Activated T-cell treated with anti-CD3 and anti-CD28 coated beads, Interleukin-2, amount 50 U/mL, for 24 hours (primary cell): ENCODE results near the gene MGLL.

Experiments
- DNase-seq: peaks from one replicate; pipeline ENCODE4 v3.0.0-alpha.2; 2020
- H3K27ac Mint-ChIP-seq: 2 replicates; pipeline ENCODE4 v1.8.0; 2020; ENCODE audit warnings: mild to moderate bottlenecking, mixed read lengths
- H3K27me3 Mint-ChIP-seq: 2 replicates; pipeline ENCODE4 v1.8.0; 2020; ENCODE audit warnings: mixed read lengths
- H3K36me3 Mint-ChIP-seq: 2 replicates; pipeline ENCODE4 v1.8.0; 2020; ENCODE audit warnings: low read depth, mixed read lengths
- H3K4me1 Mint-ChIP-seq: 2 replicates; pipeline ENCODE4 v1.8.0; 2020; ENCODE audit warnings: low read depth, mixed read lengths
- H3K4me3 Mint-ChIP-seq: 2 replicates; pipeline ENCODE4 v1.8.0; 2020; ENCODE audit warnings: mild to moderate bottlenecking, moderate library complexity, mixed read lengths
- H3K9me3 Mint-ChIP-seq: 2 replicates; pipeline ENCODE4 v1.8.0; 2020; ENCODE audit warnings: mixed read lengths

MGLL gene

GRCh38 chr3:127794972-127795371 is 27.3 kb downstream of the MGLL start:
- H3K4me3 Mint-ChIP-seq = no peak overlapping the region
- H3K4me1 Mint-ChIP-seq = peaks cover 6% of the 10 kb centered on the region
- no peaks in the 10 kb centered on the region for H3K9me3 Mint-ChIP-seq

GRCh38 chr3:127794402-127794801 is 27.9 kb downstream of the MGLL start:
- H3K27me3 Mint-ChIP-seq = peaks cover 17% of the 10 kb centered on the region
- peaks cover 4% of the 10 kb centered on the region for H3K4me1 Mint-ChIP-seq
- DNase-seq = no peak
- H3K9me3 Mint-ChIP-seq = no peaks in the 10 kb centered on the region
- no peak overlapping the region for H3K27ac Mint-ChIP-seq
- H3K4me3 Mint-ChIP-seq = no peak overlapping the region
- no peaks in the 10 kb centered on the region for H3K36me3 Mint-ChIP-seq

More at GRCh38 chr3:127794972-127795371, 27.3 kb downstream of the MGLL start:
- peaks cover 17% of the 10 kb centered on the region for H3K27me3 Mint-ChIP-seq
- DNase-seq = no peak
- no peak overlapping the region for H3K27ac Mint-ChIP-seq
- H3K36me3 Mint-ChIP-seq = no peaks in the 10 kb centered on the region

GRCh38 chr3:127792541-127793292 is 29.6 kb downstream of the MGLL start:
- no peaks in the 10 kb centered on the region for H3K36me3 Mint-ChIP-seq

GRCh38 chr3:127791221-127791913 is 30.9 kb downstream of the MGLL start:
- no peaks in the 10 kb centered on the region for H3K36me3 Mint-ChIP-seq
- peaks cover 17% of the 10 kb centered on the region for H3K27me3 Mint-ChIP-seq
- H3K4me3 Mint-ChIP-seq = no peak overlapping the region
- no peak for DNase-seq
- peaks cover 4% of the 10 kb centered on the region for H3K4me1 Mint-ChIP-seq
- H3K9me3 Mint-ChIP-seq = no peaks in the 10 kb centered on the region
- H3K27ac Mint-ChIP-seq = no peak overlapping the region

More at GRCh38 chr3:127792541-127793292, 29.6 kb downstream of the MGLL start:
- Mint-ChIP-seq H3K27me3 (peaks cover 17% of the 10 kb centered on the region), H3K9me3 (no peaks in the 10 kb centered on the region), H3K27ac (no peak overlapping the region), H3K4me1 (peaks cover 4% of the 10 kb centered on the region), H3K4me3 (no peak overlapping the region)
- DNase-seq = no peak

GRCh38 chr3:127790882-127791183 is 31.5 kb downstream of the MGLL start:
- no peak for DNase-seq
- Mint-ChIP-seq H3K9me3 (no peaks in the 10 kb centered on the region), H3K4me1 (peaks cover 4% of the 10 kb centered on the region), H3K4me3 (no peak overlapping the region), H3K27me3 (peaks cover 17% of the 10 kb centered on the region), H3K27ac (no peak overlapping the region), H3K36me3 (no peaks in the 10 kb centered on the region)

- no peak overlapping the region for H3K27ac Mint-ChIP-seq
- H3K27me3 Mint-ChIP-seq = peaks cover 17% of the 10 kb centered on the region
- no peak overlapping the region for H3K4me3 Mint-ChIP-seq
- no peaks in the 10 kb centered on the region for H3K36me3 Mint-ChIP-seq
- H3K4me1 Mint-ChIP-seq = peaks cover 4% of the 10 kb centered on the region
- H3K9me3 Mint-ChIP-seq = no peaks in the 10 kb centered on the region
- no peak for DNase-seq
Observed at GRCh38 chr3:127789990-127790881, 32.1 kb downstream of the MGLL start.

GRCh38 chr3:127789051-127789450 is 33.3 kb downstream of the MGLL start:
- no peak overlapping the region for H3K27ac Mint-ChIP-seq

GRCh38 chr3:127788451-127788909 is 33.8 kb downstream of the MGLL start:
- H3K4me1 Mint-ChIP-seq = peaks cover 4% of the 10 kb centered on the region
- no peak overlapping the region for H3K27ac Mint-ChIP-seq
- no peak overlapping the region for H3K4me3 Mint-ChIP-seq
- peaks cover 13% of the 10 kb centered on the region for H3K27me3 Mint-ChIP-seq
- H3K9me3 Mint-ChIP-seq = no peaks in the 10 kb centered on the region
- DNase-seq = no peak
- no peaks in the 10 kb centered on the region for H3K36me3 Mint-ChIP-seq

More at GRCh38 chr3:127789051-127789450, 33.3 kb downstream of the MGLL start:
- DNase-seq = no peak
- no peaks in the 10 kb centered on the region for H3K36me3 Mint-ChIP-seq
- peaks cover 13% of the 10 kb centered on the region for H3K27me3 Mint-ChIP-seq
- H3K9me3 Mint-ChIP-seq = no peaks in the 10 kb centered on the region
- H3K4me1 Mint-ChIP-seq = peaks cover 4% of the 10 kb centered on the region
- H3K4me3 Mint-ChIP-seq = no peak overlapping the region

GRCh38 chr3:127787571-127788365 is 34.5 kb downstream of the MGLL start:
- no peak overlapping the region for H3K27ac Mint-ChIP-seq

GRCh38 chr3:127787071-127787490 is 35.2 kb downstream of the MGLL start:
- H3K27me3 Mint-ChIP-seq = peaks cover 6% of the 10 kb centered on the region

More at GRCh38 chr3:127787571-127788365, 34.5 kb downstream of the MGLL start:
- H3K4me3 Mint-ChIP-seq = no peak overlapping the region
- no peaks in the 10 kb centered on the region for H3K36me3 Mint-ChIP-seq
- no peaks in the 10 kb centered on the region for H3K9me3 Mint-ChIP-seq
- peaks cover 10% of the 10 kb centered on the region for H3K27me3 Mint-ChIP-seq
- no peak for DNase-seq
- peaks cover 4% of the 10 kb centered on the region for H3K4me1 Mint-ChIP-seq

GRCh38 chr3:127786353-127787070 is 35.8 kb downstream of the MGLL start:
- H3K27me3 Mint-ChIP-seq = no peaks in the 10 kb centered on the region
- H3K9me3 Mint-ChIP-seq = no peaks in the 10 kb centered on the region
- no peak overlapping the region for H3K4me3 Mint-ChIP-seq
- H3K36me3 Mint-ChIP-seq = no peaks in the 10 kb centered on the region
- no peak overlapping the region for H3K27ac Mint-ChIP-seq
- peaks cover 4% of the 10 kb centered on the region for H3K4me1 Mint-ChIP-seq
- no peak for DNase-seq

More at GRCh38 chr3:127787071-127787490, 35.2 kb downstream of the MGLL start:
- no peaks in the 10 kb centered on the region for H3K9me3 Mint-ChIP-seq
- no peaks in the 10 kb centered on the region for H3K36me3 Mint-ChIP-seq
- no peak overlapping the region for H3K4me3 Mint-ChIP-seq
- no peak for DNase-seq
- H3K27ac Mint-ChIP-seq = no peak overlapping the region
- peaks cover 4% of the 10 kb centered on the region for H3K4me1 Mint-ChIP-seq

- no peaks in the 10 kb centered on the region for H3K27me3 Mint-ChIP-seq
- H3K27ac Mint-ChIP-seq = no peak overlapping the region
- no peaks in the 10 kb centered on the region for H3K9me3 Mint-ChIP-seq
- DNase-seq = no peak
- no peaks in the 10 kb centered on the region for H3K36me3 Mint-ChIP-seq
- H3K4me3 Mint-ChIP-seq = no peak overlapping the region
- no peaks in the 10 kb centered on the region for H3K4me1 Mint-ChIP-seq
Observed at GRCh38 chr3:127785711-127786265, 36.5 kb downstream of the MGLL start.
